B cell (primary cell): ENCODE measurements around the gene AUTS2. TPM values are rescaled to one million over a fixed set of nuclear protein-coding genes. Genes with fewer than 3 reads are reported as not detected.

Experiments used
- ATAC-seq: fragments of 200-7000 bp; cut with Tn5 transposase; one replicate; pipeline ENCODE4 v1.10.0; 2021; ENCODE audit warnings: low read depth, mild to moderate bottlenecking, moderate number of reproducible peaks, moderate library complexity
- CTCF ChIA-PET: fragments of 350-600 bp; sonication (Branson Sonifier 250); formaldehyde crosslinking; loops from one replicate; lab custom pipeline; 2021; ENCODE audit warnings: antibody characterized with exemption, inconsistent platforms; lab: Charles Lee
- POLR2A ChIA-PET: fragments of 350-600 bp; sonication (Branson Sonifier 250); formaldehyde crosslinking; loops from one replicate; lab custom pipeline; 2021; ENCODE audit warnings: antibody characterized with exemption; lab: Charles Lee
- DNase-seq: peaks from one replicate; pipeline ENCODE4 v3.0.0; 2013
- H2AFZ ChIP-seq: 2 replicates; pipeline ENCODE4 v1.6.1; 2012; ENCODE audit warnings: mild to moderate bottlenecking, low read depth, low read length; ENCODE audit not compliant: insufficient read depth, poor library complexity, severe bottlenecking
- H3K27ac ChIP-seq, 2 donors: 1 replicate in 1 of 2; 2 replicates in 1 of 2; pipeline ENCODE4 v1.5.1; 2012 to 2013; ENCODE audit warnings: low read length in 2 of 2, mild to moderate bottlenecking in 2 of 2, moderate library complexity in 1 of 2
- H3K27me3 ChIP-seq, 4 experiments: fragments of 200-600 bp in 1 of 4; sonication (generic) in 1 of 4; replicated peaks in 1 of 4; 1 replicate in 2 of 4; 2 replicates in 2 of 4; pipeline versions ENCODE4 v1.6.1 to v1.7.0; 2013 to 2016; ENCODE audit warnings: low read length in 3 of 4, mild to moderate bottlenecking in 2 of 4, mixed read lengths in 1 of 4, moderate library complexity in 1 of 4; ENCODE audit not compliant: insufficient read depth in 4 of 4, control insufficient read depth in 3 of 4; ENCODE audit errors: control extremely low read depth in 1 of 4
- H3K36me3 ChIP-seq, 2 experiments: replicated peaks in 1 of 2; 1 replicate in 1 of 2; 2 replicates in 1 of 2; pipeline versions ENCODE4 v1.6.1 to v1.7.1; 2013; ENCODE audit warnings: low read length in 1 of 2; ENCODE audit not compliant: insufficient read depth in 2 of 2, control insufficient read depth in 1 of 2; ENCODE audit errors: control extremely low read depth in 1 of 2, extremely low read depth in 1 of 2
- H3K4me1 ChIP-seq, 2 donors: fragments of 200-600 bp in 1 of 2; sonication (generic) in 1 of 2; 1 replicate in 1 of 2; 2 replicates in 1 of 2; pipeline versions ENCODE4 v1.5.1 to v1.6.1; 2013 to 2017; ENCODE audit warnings: low read length in 2 of 2; ENCODE audit not compliant: control insufficient read depth in 2 of 2, insufficient read depth in 2 of 2
- H3K4me2 ChIP-seq: replicated peaks from 2 replicates; pipeline ENCODE3; 2012; ENCODE audit warnings: mild to moderate bottlenecking, low read depth, low read length; ENCODE audit not compliant: poor library complexity, severe bottlenecking
- H3K4me3 ChIP-seq, 5 experiments: fragments of 200-600 bp in 1 of 5; sonication (generic) in 1 of 5; 1 replicate in 3 of 5; 2 replicates in 2 of 5; pipeline versions ENCODE4 v1.5.1 to v1.7.0; 2011 to 2016; ENCODE audit warnings: low read length in 4 of 5, mild to moderate bottlenecking in 4 of 5, low read depth in 2 of 5, control low read depth in 1 of 5, moderate library complexity in 1 of 5; ENCODE audit not compliant: insufficient read depth in 1 of 5; ENCODE audit errors: control extremely low read depth in 1 of 5, extremely low read depth in 1 of 5
- H3K79me2 ChIP-seq: fragments of 200-600 bp; sonication (generic); one replicate; pipeline ENCODE4 v1.6.0; 2016; ENCODE audit warnings: low read length; ENCODE audit not compliant: control insufficient read depth, insufficient read depth
- H3K9ac ChIP-seq: fragments of 200-600 bp; sonication (generic); 2 replicates; pipeline ENCODE4 v1.6.1; 2017; ENCODE audit warnings: mild to moderate bottlenecking, low read length, moderate library complexity
- H3K9me3 ChIP-seq, 3 donors: one replicate each; pipeline versions ENCODE4 v1.6.1 to v1.7.1; 2013; ENCODE audit warnings: low read length in 2 of 3; ENCODE audit not compliant: control insufficient read depth in 2 of 3, insufficient read depth in 1 of 3; ENCODE audit errors: control extremely low read depth in 1 of 3
- H4K20me1 ChIP-seq: 2 replicates; pipeline ENCODE4 v1.6.0; 2012; ENCODE audit warnings: mild to moderate bottlenecking, low read length; ENCODE audit not compliant: insufficient read depth, control insufficient read depth, poor library complexity, severe bottlenecking
- H3K27ac Mint-ChIP-seq: one replicate; pipeline ENCODE4 v1.8.0; 2021; ENCODE audit warnings: mixed read lengths
- H3K27me3 Mint-ChIP-seq: one replicate; pipeline ENCODE4 v1.8.0; 2021; ENCODE audit warnings: mixed read lengths
- H3K4me1 Mint-ChIP-seq: one replicate; pipeline ENCODE4 v1.8.0; 2021; ENCODE audit warnings: mixed read lengths
- H3K4me3 Mint-ChIP-seq: one replicate; pipeline ENCODE4 v1.8.0; 2021; ENCODE audit warnings: mixed read lengths
- H3K9me3 Mint-ChIP-seq: one replicate; pipeline ENCODE4 v1.8.0; 2022; ENCODE audit warnings: mixed read lengths; ENCODE audit not compliant: insufficient read depth
- CTCF ChIP-seq: fragments of 200-600 bp; IDR thresholded peaks from one replicate; pipeline ENCODE4 v1.8.0; 2022; ENCODE audit warnings: antibody characterized with exemption, mild to moderate bottlenecking
- EZH2 ChIP-seq: IDR thresholded peaks from 2 replicates; pipeline ENCODE4 v1.6.1; 2012; ENCODE audit warnings: borderline replicate concordance, low read depth, mild to moderate bottlenecking, moderate library complexity, low read length; ENCODE audit not compliant: insufficient read depth, poor library complexity, severe bottlenecking
- WGBS: methylation state at CpG from one replicate; pipeline ENCODE4 v1.1.5; 2013; ENCODE audit warnings: missing lambda C conversion rate; ENCODE audit not compliant: insufficient coverage; 5-methylcytosine and 5-hydroxymethylcytosine counted together
- intact Hi-C: fragments of 100-400 bp; cut with micrococcal nuclease; formaldehyde crosslinking; loops from one replicate; pipeline ENCODE4 v1.10.0; 2022
- polyA plus RNA-seq: library from polyadenylated mRNA; depleted of rRNA; stranded (reverse); fragments of >200 nt; gene quantifications from 2 replicates; pipeline ENCODE4 v1.2.3, GENCODE V29; 2012
- total RNA-seq, 2 donors: library from RNA; stranded (reverse); fragments of 120-200 nt in 1 of 2; gene quantifications; 1 replicate in 1 of 2; 2 replicates in 1 of 2; pipeline versions ENCODE4 v1.2.3 to v1.2.4, GENCODE V29; 2013 to 2022

Gene AUTS2
- total and polyA plus RNA-seq, 2 donors (not counting 1 experiment from before 2014, with no cell fraction given) = 22.3 to 35.0 TPM

GRCh38 chr7:70699271-70699670, 1101.0 kb downstream of the AUTS2 start:
- no peak overlapping the region for H2AFZ ChIP-seq
- no peak overlapping the region for H3K27ac Mint-ChIP-seq
- ChIA-PET CTCF (interaction anchor here (0.8 to 1.9 kb wide), 4 partner anchors 9 to 657 kb away, joined by 3 to 10 read pairs (median 7); no protein-coding TSS in a partner anchor), POLR2A (no interaction called here)
- peaks cover 10 to 15% of the 10 kb centered on the region in 2 donors for H3K4me1 ChIP-seq
- no peak overlapping the region for H3K4me3 ChIP-seq
- H3K4me2 ChIP-seq = no peak overlapping the region
- H3K27ac ChIP-seq = no peak overlapping the region
- H3K36me3 ChIP-seq = peaks cover 0 to 2% of the 10 kb centered on the region in 2 experiments
- intact Hi-C loops = loop anchor here (10.0 kb wide), 2 partner anchors 764 to 1104 kb away; partner anchors contain the start of gene AUTS2
- H3K79me2 ChIP-seq = no peaks in the 10 kb centered on the region
- H3K9ac ChIP-seq = no peak overlapping the region
- peaks cover 0 to 3% (median 0%) of the 10 kb centered on the region in 3 donors for H3K9me3 ChIP-seq
- no peaks in the 10 kb centered on the region for H3K9me3 Mint-ChIP-seq
- peaks cover 16% of the 10 kb centered on the region for H3K27me3 Mint-ChIP-seq
- ATAC-seq (no peak), DNase-seq (no peak)
- H4K20me1 ChIP-seq = peaks cover 11% of the 10 kb centered on the region
- WGBS = 100% methylated on average over 1 of the region's 3 CpGs
- H3K4me3 Mint-ChIP-seq = no peak overlapping the region
- peaks cover 0 to 18% (median 7%) of the 10 kb centered on the region in 4 experiments for H3K27me3 ChIP-seq
- TF ChIP-seq CTCF = no peak
- TF ChIP-seq EZH2 = no peak
- peaks cover 10% of the 10 kb centered on the region for H3K4me1 Mint-ChIP-seq

- H3K9me3 Mint-ChIP-seq = no peaks in the 10 kb centered on the region
- Histone ChIP-seq H3K9ac (no peak overlapping the region), H3K27ac (no peak overlapping the region), H3K9me3 (peaks cover 0 to 2% (median 0%) of the 10 kb centered on the region in 3 donors), H4K20me1 (peaks cover 4% of the 10 kb centered on the region), H3K4me3 (no peak overlapping the region), H3K79me2 (no peaks in the 10 kb centered on the region), H2AFZ (no peak overlapping the region), H3K4me2 (no peak overlapping the region), H3K4me1 (peaks cover 9% of the 10 kb centered on the region in 2 donors), H3K27me3 (peaks cover 0 to 12% (median 6%) of the 10 kb centered on the region in 4 experiments), H3K36me3 (peaks cover 0 to 2% of the 10 kb centered on the region in 2 experiments)
- peaks cover 7% of the 10 kb centered on the region for H3K4me1 Mint-ChIP-seq
- no peak for TF ChIP-seq CTCF
- no peak for TF ChIP-seq EZH2
- peaks cover 13% of the 10 kb centered on the region for H3K27me3 Mint-ChIP-seq
- POLR2A ChIA-PET = no interaction called here
- H3K4me3 Mint-ChIP-seq = no peak overlapping the region
- no peak for ATAC-seq
- intact Hi-C loops = no loop called here
- no peak overlapping the region for H3K27ac Mint-ChIP-seq
- no peak for DNase-seq
- WGBS = 78% methylated on average over 2 of the region's 11 CpGs
- CTCF ChIA-PET = interaction anchor here (0.8 kb wide), 1 partner anchor 704 kb away, joined by 3 read pairs; no protein-coding TSS in a partner anchor
These were observed 1102.0 kb downstream of the AUTS2 start for GRCh38 chr7:70700055-70700940.
